ENCODE results near the gene DRAM2.
A peak's percentile ranks its signal among the peaks of the same experiment; 100 is the strongest.
"Not testable (repeated sequence)": the region's sequence is repeated elsewhere in the genome, so short reads cannot be mapped to it uniquely, and the experiment has no call there.

DRAM2 gene

DNA sequence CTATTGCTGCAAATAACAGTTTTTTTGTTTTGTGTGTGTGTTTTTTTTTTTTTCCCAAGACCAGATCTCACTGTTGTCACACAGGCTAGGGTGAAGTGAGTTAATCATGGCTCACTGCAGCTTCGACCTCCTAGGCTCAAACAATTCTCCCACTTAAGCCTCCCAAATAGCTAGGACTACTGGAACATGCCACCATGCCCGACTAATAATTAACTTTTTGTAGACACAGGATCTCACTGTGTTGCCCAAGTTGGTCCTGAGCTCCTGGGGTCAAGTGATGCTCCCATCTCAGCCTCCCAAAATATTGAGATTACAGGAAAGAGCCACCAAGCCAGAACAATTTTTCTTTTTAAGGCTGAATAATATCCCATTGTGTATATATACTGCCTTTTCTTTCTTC, 34.9 kb downstream of the DRAM2 start:
- Histone ChIP-seq H3K36me3 (ENCODE audit: control insufficient read depth, insufficient read depth, low read length) (no peaks in the 10 kb centered on the region), H3K4me1 (ENCODE audit: control insufficient read depth, low read depth, low read length) (no peaks in the 10 kb centered on the region), H2AK5ac (ENCODE audit: low read length) (no peak overlapping the region), H3K9ac (ENCODE audit: low read length) (no peak overlapping the region), H4K8ac (ENCODE audit: low read depth, low read length) (no peak overlapping the region), H3K27ac (ENCODE audit: low read depth, low read length) (no peak overlapping the region), H2BK15ac (replicated peaks; ENCODE audit: low read depth) (no peak overlapping the region), H4K5ac (ENCODE audit: low read length) (no peak overlapping the region), H2BK5ac (ENCODE audit: low read length) (no peak overlapping the region), H2BK120ac (ENCODE audit: low read depth, low read length) (no peak overlapping the region), H3K56ac (ENCODE audit: low read length) (no peak overlapping the region), H3K23ac (ENCODE audit: low read length) (no peak overlapping the region), H3K79me2 (ENCODE audit: control insufficient read depth, insufficient read depth, low read length) (no peaks in the 10 kb centered on the region), H3K4ac (ENCODE audit: low read depth, low read length) (no peak overlapping the region), H3K4me2 (ENCODE audit: low read length) (no peak overlapping the region), H3K27me3 (ENCODE audit: insufficient read depth, low read length, poor library complexity) (no peaks in the 10 kb centered on the region), H3K18ac (ENCODE audit: low read length) (no peak overlapping the region), H3K79me1 (ENCODE audit: low read length) (no peaks in the 10 kb centered on the region), H3K4me3 (ENCODE audit: low read length) (no peak overlapping the region)
- no CpG with 5 or more reads among the region's 2 CpGs for WGBS (ENCODE audit: extremely low coverage, insufficient coverage, low lambda C conversion rate)
- DNase-seq, result no peak

GRCh38 chr1:111101854-111102642, 37.8 kb downstream of the DRAM2 start:
- no peak overlapping the region for H3K27ac ChIP-seq (ENCODE audit: low read depth, low read length)
- H3K18ac ChIP-seq (ENCODE audit: low read length), result no peak overlapping the region
- no peak overlapping the region for H4K8ac ChIP-seq (ENCODE audit: low read depth, low read length)
- H2BK15ac ChIP-seq (replicated peaks; ENCODE audit: low read depth), result no peak overlapping the region
- H3K79me1 ChIP-seq (ENCODE audit: low read length), result no peaks in the 10 kb centered on the region
- DNase-seq, result no peak
- H2AK5ac ChIP-seq (ENCODE audit: low read length), result no peak overlapping the region
- H3K36me3 ChIP-seq (ENCODE audit: control insufficient read depth, insufficient read depth, low read length), result no peaks in the 10 kb centered on the region
- no peaks in the 10 kb centered on the region for H3K4me1 ChIP-seq (ENCODE audit: control insufficient read depth, low read depth, low read length)
- no peaks in the 10 kb centered on the region for H3K79me2 ChIP-seq (ENCODE audit: control insufficient read depth, insufficient read depth, low read length)
- H3K4ac ChIP-seq (ENCODE audit: low read depth, low read length), result no peak overlapping the region
- no peak overlapping the region for H3K56ac ChIP-seq (ENCODE audit: low read length)
- H3K4me2 ChIP-seq (ENCODE audit: low read length), result no peak overlapping the region
- no peak overlapping the region for H2BK5ac ChIP-seq (ENCODE audit: low read length)
- no peak overlapping the region for H3K9ac ChIP-seq (ENCODE audit: low read length)
- no peak overlapping the region for H4K5ac ChIP-seq (ENCODE audit: low read length)
- WGBS (ENCODE audit: extremely low coverage, insufficient coverage, low lambda C conversion rate), result no CpG with 5 or more reads among the region's 5 CpGs
- no peak overlapping the region for H3K23ac ChIP-seq (ENCODE audit: low read length)
- no peak overlapping the region for H3K4me3 ChIP-seq (ENCODE audit: low read length)
- H2BK120ac ChIP-seq (ENCODE audit: low read depth, low read length), result no peak overlapping the region
- no peaks in the 10 kb centered on the region for H3K27me3 ChIP-seq (ENCODE audit: insufficient read depth, low read length, poor library complexity)

- H3K79me2 ChIP-seq (ENCODE audit: control insufficient read depth, insufficient read depth, low read length), result no peaks in the 10 kb centered on the region
- H3K4me3 ChIP-seq (ENCODE audit: low read length), result no peak overlapping the region
- H2BK120ac ChIP-seq (ENCODE audit: low read depth, low read length), result no peak overlapping the region
- no peaks in the 10 kb centered on the region for H3K36me3 ChIP-seq (ENCODE audit: control insufficient read depth, insufficient read depth, low read length)
- no peak overlapping the region for H3K9ac ChIP-seq (ENCODE audit: low read length)
- H3K4me1 ChIP-seq (ENCODE audit: control insufficient read depth, low read depth, low read length), result no peaks in the 10 kb centered on the region
- H4K8ac ChIP-seq (ENCODE audit: low read depth, low read length), result no peak overlapping the region
- H3K27me3 ChIP-seq (ENCODE audit: insufficient read depth, low read length, poor library complexity), result no peaks in the 10 kb centered on the region
- H3K18ac ChIP-seq (ENCODE audit: low read length), result no peak overlapping the region
- H3K27ac ChIP-seq (ENCODE audit: low read depth, low read length), result no peak overlapping the region
- H2AK5ac ChIP-seq (ENCODE audit: low read length), result no peak overlapping the region
- DNase-seq, result peak; percentile 51
- H2BK15ac ChIP-seq (replicated peaks; ENCODE audit: low read depth), result no peak overlapping the region
- no peak overlapping the region for H2BK5ac ChIP-seq (ENCODE audit: low read length)
- no peak overlapping the region for H3K4me2 ChIP-seq (ENCODE audit: low read length)
- H3K56ac ChIP-seq (ENCODE audit: low read length), result no peak overlapping the region
- H3K23ac ChIP-seq (ENCODE audit: low read length), result no peak overlapping the region
- WGBS (ENCODE audit: extremely low coverage, insufficient coverage, low lambda C conversion rate), result no CpG with 5 or more reads among the region's 1 CpG
- H4K5ac ChIP-seq (ENCODE audit: low read length), result no peak overlapping the region
- H3K79me1 ChIP-seq (ENCODE audit: low read length), result no peaks in the 10 kb centered on the region
- no peak overlapping the region for H3K4ac ChIP-seq (ENCODE audit: low read depth, low read length)
Observed at GRCh38 chr1:111099289-111099688, 40.6 kb downstream of the DRAM2 start.

- no peak overlapping the region for H3K23ac ChIP-seq (ENCODE audit: low read length)
- H3K4me2 ChIP-seq (ENCODE audit: low read length), result no peak overlapping the region
- no peak overlapping the region for H3K56ac ChIP-seq (ENCODE audit: low read length)
- no peaks in the 10 kb centered on the region for H3K79me2 ChIP-seq (ENCODE audit: control insufficient read depth, insufficient read depth, low read length)
- no peak overlapping the region for H2BK5ac ChIP-seq (ENCODE audit: low read length)
- no peaks in the 10 kb centered on the region for H3K36me3 ChIP-seq (ENCODE audit: control insufficient read depth, insufficient read depth, low read length)
- H3K9ac ChIP-seq (ENCODE audit: low read length), result no peak overlapping the region
- no CpG with 5 or more reads among the region's 2 CpGs for WGBS (ENCODE audit: extremely low coverage, insufficient coverage, low lambda C conversion rate)
- H4K8ac ChIP-seq (ENCODE audit: low read depth, low read length), result no peak overlapping the region
- H3K4me3 ChIP-seq (ENCODE audit: low read length), result no peak overlapping the region
- no peak for DNase-seq
- H4K5ac ChIP-seq (ENCODE audit: low read length), result no peak overlapping the region
- no peaks in the 10 kb centered on the region for H3K27me3 ChIP-seq (ENCODE audit: insufficient read depth, low read length, poor library complexity)
- no peak overlapping the region for H2AK5ac ChIP-seq (ENCODE audit: low read length)
- no peaks in the 10 kb centered on the region for H3K79me1 ChIP-seq (ENCODE audit: low read length)
- H3K27ac ChIP-seq (ENCODE audit: low read depth, low read length), result no peak overlapping the region
- no peak overlapping the region for H3K18ac ChIP-seq (ENCODE audit: low read length)
- H3K4ac ChIP-seq (ENCODE audit: low read depth, low read length), result no peak overlapping the region
- no peak overlapping the region for H2BK15ac ChIP-seq (replicated peaks; ENCODE audit: low read depth)
- no peaks in the 10 kb centered on the region for H3K4me1 ChIP-seq (ENCODE audit: control insufficient read depth, low read depth, low read length)
- no peak overlapping the region for H2BK120ac ChIP-seq (ENCODE audit: low read depth, low read length)
Observed at GRCh38 chr1:111097356-111098099, 42.4 kb downstream of the DRAM2 start.

DNA sequence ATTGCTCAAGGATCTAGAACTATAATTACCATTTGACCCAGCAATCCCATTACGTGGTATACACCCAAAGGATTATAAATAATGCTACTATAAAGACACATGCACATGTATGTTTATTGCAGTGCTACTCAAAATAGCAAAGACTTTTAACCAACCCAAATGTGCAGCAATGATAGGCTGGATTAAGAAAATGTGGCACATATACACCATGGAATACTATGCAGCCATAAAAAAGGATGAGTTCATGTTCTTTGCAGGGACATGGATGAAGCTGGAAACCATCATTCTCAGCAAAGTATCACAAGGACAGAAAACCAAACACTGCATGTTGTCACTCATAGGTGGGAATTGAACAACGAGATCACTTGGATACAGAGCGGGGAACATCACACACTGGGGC, 44.5 kb downstream of the DRAM2 start:
- H4K5ac ChIP-seq (ENCODE audit: low read length); H3K79me2 ChIP-seq (ENCODE audit: control insufficient read depth, insufficient read depth, low read length); H2BK5ac ChIP-seq (ENCODE audit: low read length); H3K27ac ChIP-seq (ENCODE audit: low read depth, low read length); H4K8ac ChIP-seq (ENCODE audit: low read depth, low read length); H3K4me1 ChIP-seq (ENCODE audit: control insufficient read depth, low read depth, low read length); H3K27me3 ChIP-seq (ENCODE audit: insufficient read depth, low read length, poor library complexity); H3K79me1 ChIP-seq (ENCODE audit: low read length); H3K56ac ChIP-seq (ENCODE audit: low read length); H2AK5ac ChIP-seq (ENCODE audit: low read length); H2BK120ac ChIP-seq (ENCODE audit: low read depth, low read length); H3K4me2 ChIP-seq (ENCODE audit: low read length); H2BK15ac ChIP-seq (replicated peaks; ENCODE audit: low read depth); H3K4me3 ChIP-seq (ENCODE audit: low read length); H3K4ac ChIP-seq (ENCODE audit: low read depth, low read length); DNase-seq; H3K23ac ChIP-seq (ENCODE audit: low read length); H3K36me3 ChIP-seq (ENCODE audit: control insufficient read depth, insufficient read depth, low read length); H3K18ac ChIP-seq (ENCODE audit: low read length); H3K9ac ChIP-seq (ENCODE audit: low read length): not testable (repeated sequence)
- WGBS (ENCODE audit: extremely low coverage, insufficient coverage, low lambda C conversion rate), result no CpG with 5 or more reads among the region's 3 CpGs

All from mesendoderm (in vitro differentiated cells).